GM12872 (cell line): ENCODE results near the gene ABCA5.

Source experiments
- TF ChIP-seq, protein P1 (sequence below): IDR thresholded peaks from 3 replicates; pipeline ENCODE4 v1.5.1; 2011; ENCODE audit warnings: low read depth, mild to moderate bottlenecking, low read length, moderate library complexity; ENCODE audit not compliant: insufficient read depth

Gene ABCA5

GRCh38 chr17:69342896-69343644 is 16.1 kb upstream of the ABCA5 start:
- TF ChIP-seq, protein P1, sequence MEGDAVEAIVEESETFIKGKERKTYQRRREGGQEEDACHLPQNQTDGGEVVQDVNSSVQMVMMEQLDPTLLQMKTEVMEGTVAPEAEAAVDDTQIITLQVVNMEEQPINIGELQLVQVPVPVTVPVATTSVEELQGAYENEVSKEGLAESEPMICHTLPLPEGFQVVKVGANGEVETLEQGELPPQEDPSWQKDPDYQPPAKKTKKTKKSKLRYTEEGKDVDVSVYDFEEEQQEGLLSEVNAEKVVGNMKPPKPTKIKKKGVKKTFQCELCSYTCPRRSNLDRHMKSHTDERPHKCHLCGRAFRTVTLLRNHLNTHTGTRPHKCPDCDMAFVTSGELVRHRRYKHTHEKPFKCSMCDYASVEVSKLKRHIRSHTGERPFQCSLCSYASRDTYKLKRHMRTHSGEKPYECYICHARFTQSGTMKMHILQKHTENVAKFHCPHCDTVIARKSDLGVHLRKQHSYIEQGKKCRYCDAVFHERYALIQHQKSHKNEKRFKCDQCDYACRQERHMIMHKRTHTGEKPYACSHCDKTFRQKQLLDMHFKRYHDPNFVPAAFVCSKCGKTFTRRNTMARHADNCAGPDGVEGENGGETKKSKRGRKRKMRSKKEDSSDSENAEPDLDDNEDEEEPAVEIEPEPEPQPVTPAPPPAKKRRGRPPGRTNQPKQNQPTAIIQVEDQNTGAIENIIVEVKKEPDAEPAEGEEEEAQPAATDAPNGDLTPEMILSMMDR: no peak

- TF ChIP-seq, protein P1: no peak
Measured at GRCh38 chr17:69339937-69340336, 13.0 kb upstream of the ABCA5 start.

DNA sequence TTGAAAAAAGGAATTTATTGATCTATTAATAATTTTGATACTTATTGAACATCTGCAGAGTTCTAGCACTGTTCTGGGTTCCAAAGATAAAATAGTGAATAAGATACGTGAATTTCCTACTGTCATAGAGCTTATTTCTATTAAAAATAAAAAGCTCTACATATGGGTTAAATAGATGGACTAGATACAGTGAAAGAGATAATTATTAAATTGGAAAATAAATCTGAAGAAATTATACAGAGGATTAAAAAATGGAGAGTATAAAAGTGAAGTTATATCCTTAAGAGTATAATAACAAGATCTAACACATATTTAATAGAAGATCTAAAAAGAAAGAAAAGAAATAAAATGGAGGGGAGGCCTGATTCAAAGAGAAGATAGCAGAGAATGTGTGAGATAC is 10.1 kb upstream of the ABCA5 start:
- TF ChIP-seq, protein P1: no peak

GRCh38 chr17:69336580-69336979 is 9.6 kb upstream of the ABCA5 start:
- TF ChIP-seq, protein P1: peak; percentile 22; the same call in 1 of the 3 replicates

DNA sequence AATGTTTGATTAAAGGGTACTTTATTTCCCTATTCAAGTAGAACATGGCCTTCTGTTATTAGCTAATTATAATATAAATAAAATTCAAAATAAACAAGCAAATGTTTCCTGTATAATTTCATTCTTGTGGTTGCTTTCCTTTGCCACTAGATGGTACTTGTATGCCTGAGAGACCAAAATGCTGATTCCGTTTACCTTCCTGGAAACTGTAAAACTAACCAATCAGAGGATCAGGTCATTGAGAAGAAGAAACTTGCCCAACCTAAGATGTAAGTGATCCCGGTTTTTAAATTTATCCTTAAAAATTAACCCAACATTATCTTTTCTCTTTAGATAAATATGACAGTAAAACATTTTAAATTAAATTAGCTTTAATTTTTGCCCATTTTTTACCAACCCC is 8.1 kb upstream of the ABCA5 start:
- TF ChIP-seq, protein P1: peak; percentile 33; the same call in 2 of the 3 replicates

DNA sequence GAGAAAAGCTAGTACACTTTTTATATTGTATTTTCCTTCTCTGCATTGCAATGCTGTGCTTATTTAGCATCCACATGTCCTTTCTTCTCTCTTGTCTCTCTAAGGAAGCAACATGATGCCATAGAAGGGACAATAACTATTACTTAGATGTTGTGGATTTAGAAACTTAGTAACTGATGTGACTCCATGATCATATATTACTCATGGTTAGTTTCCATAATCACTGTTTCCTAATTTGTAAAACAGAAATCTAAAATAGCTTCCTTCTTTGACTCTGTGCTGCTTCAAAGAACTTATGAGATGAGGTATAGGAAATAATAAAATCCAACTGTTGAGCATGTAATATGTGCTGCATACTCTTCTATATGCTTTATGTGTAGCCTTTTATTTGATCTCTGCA is 6.6 kb upstream of the ABCA5 start:
- TF ChIP-seq, protein P1: no peak

- TF ChIP-seq, protein P1: no peak
Measured at GRCh38 chr17:69331756-69332155, 4.8 kb upstream of the ABCA5 start.
